ENCODE results near the gene PHACTR3. TPM values are rescaled to one million over a fixed set of nuclear protein-coding genes. Genes with fewer than 3 reads are reported as not detected.

Gene PHACTR3
- total and polyA plus RNA-seq, 2 of the 8 experiments (the other 6 are each of a cell fraction or from before 2014, with no cell fraction given): 0.05 to 0.13 TPM

- TF ChIP-seq TCF12 (IDR thresholded peaks at IDR 0.05; ENCODE audit: low read depth, low read length): no peak
- TF ChIP-seq CHD1 (IDR thresholded peaks at IDR 0.05; ENCODE audit: low read depth, low read length): no peak
- no peak for TF ChIP-seq GTF2F1 (IDR thresholded peaks at IDR 0.05; ENCODE audit: borderline replicate concordance, low read depth, low read length)
- no peak for TF ChIP-seq TAF1 (IDR thresholded peaks at IDR 0.05; ENCODE audit: low read depth, low read length)
These were observed 132.0 kb downstream of the PHACTR3 start (continued) for GRCh38 chr20:59736366-59736765.
